SK-N-SH treated with all-trans-retinoic acid at 6 μM for 48 hours (cell line): ENCODE results near the gene RAPGEF5.

Experiments
- ARNTL ChIP-seq: fragments of 450-650 bp; formaldehyde crosslinking; IDR thresholded peaks from 2 replicates; pipeline ENCODE4 v1.5.0; 2020; ENCODE audit warnings: low read depth, mild to moderate bottlenecking, moderate library complexity, borderline replicate concordance
- BACH2 ChIP-seq: fragments of 250-450 bp; sonication (Bioruptor Pico); IDR thresholded peaks from 2 replicates; pipeline ENCODE4 v1.9.0; 2021; ENCODE audit warnings: mild to moderate bottlenecking, borderline replicate concordance
- ESRRG ChIP-seq: fragments of 250-450 bp; sonication (Bioruptor Pico); IDR thresholded peaks from 2 replicates; pipeline ENCODE4 v1.6.1; 2021; ENCODE audit warnings: mild to moderate bottlenecking
- GLIS3 ChIP-seq: fragments of 250-450 bp; sonication (Bioruptor Pico); IDR thresholded peaks from 2 replicates; pipeline ENCODE4 v1.5.0; 2020; ENCODE audit warnings: mild to moderate bottlenecking, moderate library complexity
- ISL1 ChIP-seq: fragments of 250-450 bp; sonication (Bioruptor Pico); IDR thresholded peaks from 2 replicates; pipeline ENCODE4 v2.1.2; 2022; ENCODE audit warnings: mild to moderate bottlenecking, moderate library complexity
- PATZ1 ChIP-seq: fragments of 250-450 bp; sonication (Bioruptor Pico); IDR thresholded peaks from 2 replicates; pipeline ENCODE4 v1.8.0; 2020; ENCODE audit warnings: mild to moderate bottlenecking, moderate library complexity, borderline replicate concordance
- RARB ChIP-seq: fragments of 250-450 bp; sonication (Bioruptor Pico); IDR thresholded peaks from 2 replicates; pipeline ENCODE4 v1.8.0; 2021; ENCODE audit warnings: mild to moderate bottlenecking, moderate library complexity
- TOX ChIP-seq: fragments of 250-450 bp; sonication (Bioruptor Pico); IDR thresholded peaks from 2 replicates; pipeline ENCODE4 v1.8.0; 2021; ENCODE audit warnings: mild to moderate bottlenecking, moderate library complexity, borderline replicate concordance
- ZC3H10 ChIP-seq: fragments of 250-450 bp; sonication (Bioruptor Pico); IDR thresholded peaks from 2 replicates; pipeline ENCODE4 v1.5.1; 2021; ENCODE audit warnings: mild to moderate bottlenecking, moderate library complexity
- ZFP3 ChIP-seq: fragments of 250-450 bp; sonication (Bioruptor Pico); IDR thresholded peaks from 2 replicates; pipeline ENCODE4 v1.5.0; 2020; ENCODE audit warnings: mild to moderate bottlenecking, moderate library complexity
- ZFP30 ChIP-seq: fragments of 450-650 bp; formaldehyde crosslinking; IDR thresholded peaks from 2 replicates; pipeline ENCODE4 v1.5.0; 2022; ENCODE audit warnings: mild to moderate bottlenecking, moderate library complexity
- ZNF8 ChIP-seq: fragments of 450-650 bp; formaldehyde crosslinking; IDR thresholded peaks from 2 replicates; pipeline ENCODE4 v1.5.0; 2020; ENCODE audit warnings: mild to moderate bottlenecking, moderate library complexity
- TF ChIP-seq, protein P1 (sequence below): fragments of 250-450 bp; sonication (Bioruptor Pico); IDR thresholded peaks from 2 replicates; pipeline ENCODE4 v1.8.0; 2021; ENCODE audit warnings: low read depth, mild to moderate bottlenecking, moderate library complexity, borderline replicate concordance
- TF ChIP-seq, protein P2 (sequence below): fragments of 250-450 bp; sonication (Bioruptor Pico); IDR thresholded peaks from 2 replicates; pipeline ENCODE4 v1.5.1; 2020; ENCODE audit warnings: low read depth, mild to moderate bottlenecking, moderate library complexity

- no peak for TF ChIP-seq ZFP3 (CRISPR knock-in tag)
- no peak for TF ChIP-seq ISL1
- no peak for TF ChIP-seq ZC3H10 (CRISPR knock-in tag)
- TF ChIP-seq, protein P1, sequence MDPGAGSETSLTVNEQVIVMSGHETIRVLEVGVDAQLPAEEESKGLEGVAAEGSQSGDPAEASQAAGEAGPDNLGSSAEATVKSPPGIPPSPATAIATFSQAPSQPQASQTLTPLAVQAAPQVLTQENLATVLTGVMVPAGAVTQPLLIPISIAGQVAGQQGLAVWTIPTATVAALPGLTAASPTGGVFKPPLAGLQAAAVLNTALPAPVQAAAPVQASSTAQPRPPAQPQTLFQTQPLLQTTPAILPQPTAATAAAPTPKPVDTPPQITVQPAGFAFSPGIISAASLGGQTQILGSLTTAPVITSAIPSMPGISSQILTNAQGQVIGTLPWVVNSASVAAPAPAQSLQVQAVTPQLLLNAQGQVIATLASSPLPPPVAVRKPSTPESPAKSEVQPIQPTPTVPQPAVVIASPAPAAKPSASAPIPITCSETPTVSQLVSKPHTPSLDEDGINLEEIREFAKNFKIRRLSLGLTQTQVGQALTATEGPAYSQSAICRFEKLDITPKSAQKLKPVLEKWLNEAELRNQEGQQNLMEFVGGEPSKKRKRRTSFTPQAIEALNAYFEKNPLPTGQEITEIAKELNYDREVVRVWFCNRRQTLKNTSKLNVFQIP (CRISPR knock-in tag) = no peak
- TF ChIP-seq, protein P2, sequence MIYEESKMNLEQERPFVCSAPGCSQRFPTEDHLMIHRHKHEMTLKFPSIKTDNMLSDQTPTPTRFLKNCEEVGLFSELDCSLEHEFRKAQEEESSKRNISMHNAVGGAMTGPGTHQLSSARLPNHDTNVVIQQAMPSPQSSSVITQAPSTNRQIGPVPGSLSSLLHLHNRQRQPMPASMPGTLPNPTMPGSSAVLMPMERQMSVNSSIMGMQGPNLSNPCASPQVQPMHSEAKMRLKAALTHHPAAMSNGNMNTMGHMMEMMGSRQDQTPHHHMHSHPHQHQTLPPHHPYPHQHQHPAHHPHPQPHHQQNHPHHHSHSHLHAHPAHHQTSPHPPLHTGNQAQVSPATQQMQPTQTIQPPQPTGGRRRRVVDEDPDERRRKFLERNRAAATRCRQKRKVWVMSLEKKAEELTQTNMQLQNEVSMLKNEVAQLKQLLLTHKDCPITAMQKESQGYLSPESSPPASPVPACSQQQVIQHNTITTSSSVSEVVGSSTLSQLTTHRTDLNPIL (CRISPR knock-in tag) = no peak
- TF ChIP-seq BACH2 = no peak
- TF ChIP-seq ESRRG (CRISPR knock-in tag) = no peak
- no peak for TF ChIP-seq PATZ1 (CRISPR knock-in tag)
- TF ChIP-seq TOX (CRISPR knock-in tag) = no peak
- TF ChIP-seq ZNF8 (CRISPR knock-in tag) = no peak
- no peak for TF ChIP-seq GLIS3
- no peak for TF ChIP-seq ZFP30 (CRISPR knock-in tag)
- no peak for TF ChIP-seq ARNTL (CRISPR knock-in tag)
- no peak for TF ChIP-seq RARB (CRISPR knock-in tag)
Observed at GRCh38 chr7:22356010-22356691, 803 bp downstream of the RAPGEF5 start.
